GM12892 (cell line): ENCODE data around the gene SULT1A1.

ENCODE experiments used
- POLR2AphosphoS5 ChIP-seq: IDR thresholded peaks from 2 replicates; pipeline ENCODE4 v1.6.1; 2011; ENCODE audit warnings: low read depth, low read length, control low read depth
- TAF1 ChIP-seq: IDR thresholded peaks from 2 replicates; pipeline ENCODE4 v1.6.1; 2011; ENCODE audit warnings: low read depth, mild to moderate bottlenecking, control low read depth, low read length, borderline replicate concordance

DNA sequence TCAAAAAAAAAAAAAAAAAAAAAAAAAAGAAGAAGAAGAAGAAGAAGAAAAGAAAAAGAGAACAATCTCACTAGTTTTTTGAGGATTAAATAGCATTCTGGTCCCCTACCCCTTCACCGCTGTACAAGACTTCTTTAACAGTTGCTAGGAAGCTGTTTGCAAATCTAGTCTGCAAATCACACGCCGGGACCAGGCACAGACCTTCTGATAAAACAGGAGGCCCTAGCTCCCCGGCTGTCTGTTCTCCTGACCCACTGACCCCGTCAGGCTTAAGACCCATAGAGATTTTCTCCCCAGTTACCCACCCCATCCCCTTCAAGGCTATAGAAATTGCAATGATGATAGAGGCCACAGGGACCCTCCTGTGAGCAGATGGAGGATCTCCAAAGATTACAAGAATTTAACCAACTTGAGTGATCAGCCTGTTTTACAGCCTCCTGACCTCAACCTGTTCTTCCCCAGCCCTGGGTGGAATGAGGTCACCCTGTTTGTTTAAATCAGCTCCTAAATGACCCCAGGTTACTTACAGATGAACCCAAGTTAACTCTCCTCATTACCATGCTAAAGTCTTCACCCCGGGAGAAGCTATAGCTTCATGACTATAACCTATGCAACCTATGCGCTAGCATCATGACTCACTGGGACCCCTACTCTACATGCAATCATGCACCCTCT is 11.8 kb upstream of the SULT1A1 start:
- TF ChIP-seq POLR2AphosphoS5 (no peak), TAF1 (no peak)
